Astrocyte of the spinal cord (primary cell): ENCODE results near the gene TUBA4A.

Experiments
- DNase-seq: peaks from one replicate; pipeline ENCODE4 v3.0.0; 2011; ENCODE audit warnings: low read depth, low spot score
- H3K4me3 ChIP-seq: 2 replicates; pipeline ENCODE4 v1.5.1; 2011; ENCODE audit warnings: low read depth, mild to moderate bottlenecking, low read length, moderate library complexity
- CTCF ChIP-seq: IDR thresholded peaks from 2 replicates; pipeline ENCODE4 v1.5.1; 2012; ENCODE audit warnings: low read depth, mild to moderate bottlenecking, low read length, inconsistent platforms
- in situ Hi-C: cut with HindIII; loops from 2 replicates; pipeline ENCODE4 v1.10.0; 2017; ENCODE audit warnings: low sequenced_read_pairs

TUBA4A gene

GRCh38 chr2:219252900-219253752 lies 592 bp downstream of the TUBA4A start, which contains the start of gene TUBA4B:
Gene TUBA4B, plus strand, starts transcription at chr2:219253243. Its CDS starts 165 bp downstream, at chr2:219253408.
- TF ChIP-seq CTCF = no peak
- DNase-seq = no peak
- in situ Hi-C loops = no loop called here
- peak within 1 kb of the TSS; percentile 46 for H3K4me3 ChIP-seq

- in situ Hi-C loops = no loop called here
- peak overlapping the region; percentile 46 for H3K4me3 ChIP-seq
- TF ChIP-seq CTCF = no peak
- no peak for DNase-seq
Measured at GRCh38 chr2:219252570-219252899, 1.2 kb downstream of the TUBA4A start.

GRCh38 chr2:219252084-219252483 lies 1.6 kb downstream of the TUBA4A start:
- DNase-seq = no peak
- in situ Hi-C loops = no loop called here
- H3K4me3 ChIP-seq = no peak overlapping the region
- TF ChIP-seq CTCF = no peak

- no peak for DNase-seq
- in situ Hi-C loops = no loop called here
- H3K4me3 ChIP-seq = no peak overlapping the region
- TF ChIP-seq CTCF = no peak
Measured at GRCh38 chr2:219251656-219252055, 2.1 kb downstream of the TUBA4A start.

- TF ChIP-seq CTCF = no peak
- no peak for DNase-seq
- H3K4me3 ChIP-seq = no peak overlapping the region
- in situ Hi-C loops = no loop called here
Measured at GRCh38 chr2:219250049-219250781, 3.5 kb downstream of the TUBA4A start.

- no peak overlapping the region for H3K4me3 ChIP-seq
- no peak for TF ChIP-seq CTCF
- in situ Hi-C loops = no loop called here
- peak; percentile 68 for DNase-seq
Measured at GRCh38 chr2:219249203-219249980, 4.3 kb downstream of the TUBA4A start.
